K562 (cell line): ENCODE results near the gene PRKAR1B. TPM values are rescaled to one million over a fixed set of nuclear protein-coding genes. Genes with fewer than 3 reads are reported as not detected.

ENCODE experiments used
- ATAC-seq: fragments of 200-7000 bp; cut with Tn5 transposase; 3 replicates; pipeline ENCODE4 v1.9.1; 2020; ENCODE audit warnings: moderate library complexity
- BruUV-seq: library from RNA; stranded (reverse); fragments of 400-500 nt; replicated peaks from 2 replicates; lab custom pipeline; 2021; lab: Mats Ljungman, UMichigan
- CTCF ChIA-PET: fragments of 300-600 bp; formaldehyde crosslinking; extraction: SDS; loops from one replicate; lab custom pipeline; 2021; ENCODE audit warnings: low intra/inter-chr PET ratio; lab: Yijun Ruan, JAX
- POLR2A ChIA-PET: fragments of 300-600, 350-650 bp; sonication (Branson Sonifier 250); formaldehyde crosslinking; extraction: SDS; loops from one replicate; lab custom pipeline; 2021; ENCODE audit warnings: antibody characterized with exemption, inconsistent platforms; lab: Yijun Ruan, JAX
- DNase-seq, 4 experiments: peaks; one replicate each; pipeline versions ENCODE4 v3.0.0 to v3.0.0-alpha.2; 2011 to 2018; ENCODE audit warnings: low spot score in 3 of 4, mixed read lengths in 3 of 4; ENCODE audit errors: extremely low read depth in 1 of 4
- FAIRE-seq: peaks from 2 replicates; lab custom pipeline; 2011; peaks lifted over from hg19 to GRCh38; lab: Jason Lieb, UNC
- H2AFZ ChIP-seq: 2 replicates; pipeline ENCODE4 v1.6.0; 2011; ENCODE audit warnings: low read depth, low read length, control low read depth, inconsistent platforms
- H3K27ac ChIP-seq: fragments of 200-600 bp; 3 replicates; pipeline ENCODE4 v1.8.0; 2011; ENCODE audit warnings: low read depth, mild to moderate bottlenecking, control low read depth, inconsistent platforms, low read length, moderate library complexity, mixed read lengths; ENCODE audit errors: extremely low read depth
- H3K27me3 ChIP-seq, 2 experiments: fragments of 300-600 bp in 1 of 2; 2 replicates in 1 of 2; 3 replicates in 1 of 2; pipeline versions ENCODE4 v1.6.0 to v1.8.0; 2011; ENCODE audit warnings: inconsistent platforms in 2 of 2, low read length in 2 of 2, mild to moderate bottlenecking in 1 of 2, mixed read lengths in 1 of 2, moderate library complexity in 1 of 2; ENCODE audit not compliant: control insufficient read depth in 2 of 2, insufficient read depth in 2 of 2
- H3K36me3 ChIP-seq: fragments of 300-600 bp; 3 replicates; pipeline ENCODE4 v1.8.0; 2011; ENCODE audit warnings: mild to moderate bottlenecking, low read length, inconsistent platforms; ENCODE audit not compliant: control insufficient read depth, insufficient read depth
- H3K4me1 ChIP-seq, 2 experiments: fragments of 200-600 bp in 1 of 2; replicated peaks in 1 of 2; 2 replicates in 1 of 2; 3 replicates in 1 of 2; pipeline versions ENCODE4 v1.5.1 to v1.8.0; 2011; ENCODE audit warnings: inconsistent platforms in 2 of 2, low read length in 2 of 2, mild to moderate bottlenecking in 1 of 2, mixed read lengths in 1 of 2, moderate library complexity in 1 of 2; ENCODE audit not compliant: control insufficient read depth in 2 of 2, insufficient read depth in 2 of 2
- H3K4me2 ChIP-seq: 2 replicates; pipeline ENCODE4 v1.6.1; 2011; ENCODE audit warnings: low read length, control low read depth, inconsistent platforms, mixed read lengths; ENCODE audit not compliant: insufficient read depth
- H3K4me3 ChIP-seq: fragments of 200-600 bp; sonication (generic), shearing (Covaris generic); 2 replicates; pipeline ENCODE4 v1.5.1; 2016; ENCODE audit warnings: control low read depth, inconsistent platforms
- H3K79me2 ChIP-seq: fragments of 200-600 bp; 3 replicates; pipeline ENCODE4 v1.8.0; 2011; ENCODE audit warnings: low read length, inconsistent platforms; ENCODE audit not compliant: control insufficient read depth, insufficient read depth
- H3K9ac ChIP-seq, 2 experiments: 2 replicates each; pipeline versions ENCODE4 v1.6.0 to v1.6.1; 2011; ENCODE audit warnings: low read depth in 2 of 2, low read length in 2 of 2, control low read depth in 1 of 2, inconsistent platforms in 1 of 2, mild to moderate bottlenecking in 1 of 2, mixed read lengths in 1 of 2; ENCODE audit not compliant: insufficient read depth in 1 of 2
- H3K9me1 ChIP-seq: one replicate; pipeline ENCODE4 v1.6.0; 2011; ENCODE audit warnings: inconsistent platforms, mild to moderate bottlenecking, low read length, moderate library complexity; ENCODE audit not compliant: control insufficient read depth, insufficient read depth
- H3K9me3 ChIP-seq: replicated peaks from 2 replicates; pipeline ENCODE4 v1.5.1; 2011; ENCODE audit warnings: low read depth, low read length, inconsistent platforms; ENCODE audit not compliant: control insufficient read depth, insufficient read depth
- H4K20me1 ChIP-seq: replicated peaks from 2 replicates; pipeline ENCODE4 v1.6.1; 2011; ENCODE audit warnings: low read length, inconsistent platforms, mixed read lengths; ENCODE audit not compliant: control insufficient read depth, insufficient read depth
- MAFF ChIP-seq: IDR thresholded peaks from 2 replicates; pipeline ENCODE4 v1.6.1; 2012; ENCODE audit warnings: low read length, improper control_type of control experiment
- NONO ChIP-seq, 2 experiments: fragments of 200-400 bp in 1 of 2; fragments of 450-650 bp in 1 of 2; formaldehyde crosslinking in 1 of 2; IDR thresholded peaks; 2 replicates each; pipeline ENCODE4 v1.6.1; 2017; ENCODE audit warnings: low read depth in 2 of 2, mild to moderate bottlenecking in 2 of 2, moderate library complexity in 2 of 2, low read length in 1 of 2
- NUFIP1 ChIP-seq: fragments of 450-650 bp; IDR thresholded peaks from 2 replicates; pipeline ENCODE4 v1.6.1; 2018; ENCODE audit not compliant: partially characterized antibody
- PCBP2 ChIP-seq: fragments of 200-400 bp; formaldehyde crosslinking; IDR thresholded peaks from 2 replicates; pipeline ENCODE4 v1.6.1; 2018; ENCODE audit warnings: low read length, low read depth, mild to moderate bottlenecking, moderate library complexity; ENCODE audit not compliant: poor library complexity, severe bottlenecking
- RAD21 ChIP-seq, 2 experiments: fragments of 250-450 bp in 1 of 2; fragments of 450-650 bp in 1 of 2; sonication (Bioruptor Pico) in 1 of 2; formaldehyde crosslinking in 1 of 2; IDR thresholded peaks in 1 of 2; conservative IDR thresholded peaks in 1 of 2; 2 replicates each; pipeline versions ENCODE4 v1.4.0 to v1.8.0; 2020 to 2022; ENCODE audit warnings: mild to moderate bottlenecking in 2 of 2, moderate library complexity in 1 of 2
- RBM17 ChIP-seq: fragments of 200-400 bp; formaldehyde crosslinking; IDR thresholded peaks from 2 replicates; pipeline ENCODE4 v1.6.1; 2017; ENCODE audit warnings: low read depth, mild to moderate bottlenecking, low read length, borderline replicate concordance
- TAL1 ChIP-seq: fragments of 450-650 bp; IDR thresholded peaks from 2 replicates; pipeline ENCODE4 v1.6.1; 2016; ENCODE audit warnings: mild to moderate bottlenecking
- ZNF165 ChIP-seq: fragments of 250-450 bp; sonication (Bioruptor Pico); IDR thresholded peaks from 2 replicates; pipeline ENCODE4 v1.4.0; 2020; ENCODE audit warnings: borderline replicate concordance
- ZNF41 ChIP-seq: fragments of 250-450 bp; sonication (Bioruptor Pico); conservative IDR thresholded peaks from 2 replicates; pipeline ENCODE4 v1.4.0; 2020; ENCODE audit warnings: mild to moderate bottlenecking
- ZNF766 ChIP-seq: fragments of 200-800 bp; sonication (Bioruptor generic); conservative IDR thresholded peaks from 2 replicates; pipeline ENCODE4 v1.6.1; 2016; ENCODE audit warnings: missing genetic modification characterization, missing compliant biosample characterization
- WGBS: fragments of 100-300 bp; shearing (Covaris generic); methylation state at CpG from one replicate; pipeline ENCODE4 v1.1.6; 2016; ENCODE audit warnings: low coverage, mixed read lengths; ENCODE audit not compliant: insufficient coverage; ENCODE audit errors: missing lambda C conversion rate; 5-methylcytosine and 5-hydroxymethylcytosine counted together
- in situ Hi-C: fragments of 300-500 bp; cut with MboI; formaldehyde crosslinking; loops from 4 replicates; pipeline ENCODE4 v1.15.0; 2018; ENCODE audit warnings: inconsistent platforms, mixed read lengths
- intact Hi-C: fragments of 100-400 bp; cut with micrococcal nuclease; formaldehyde crosslinking; loops from 2 replicates; pipeline ENCODE4 v1.14.2; 2022
- polyA plus RNA-seq, 8 experiments: library from polyadenylated mRNA; depleted of rRNA in 4 of 8; stranded (reverse) in 5 of 8; unstranded in 3 of 8; fragments of >200 nt; fragmentation: Nextera tagmentation in 2 of 8; fragmentation: Illumina TruSeq in 1 of 8; extraction: Ambion mirVana in 2 of 8; extraction: Trizol in 1 of 8; gene quantifications; 2 replicates each; pipeline versions ENCODE4 v1.2.1 to v1.2.3, GENCODE V29; 2011 to 2014; ENCODE audit warnings: inconsistent platforms in 1 of 8, missing spikeins in 1 of 8
- total RNA-seq, 7 experiments: library from RNA; depleted of rRNA in 6 of 7; stranded (reverse); fragments of >200 nt in 6 of 7; fragmentation: Illumina TruSeq in 2 of 7; extraction: Trizol in 2 of 7; gene quantifications; 2 replicates each; pipeline versions ENCODE4 v1.2.1 to v1.2.3, GENCODE V29; 2011 to 2021; ENCODE audit warnings: low replicate concordance in 1 of 7
- TF ChIP-seq, protein P1 (sequence below): fragments of 450-650 bp; IDR thresholded peaks from 2 replicates; pipeline ENCODE4 v1.6.1; 2016; ENCODE audit warnings: low read depth

PRKAR1B gene
- total and polyA plus RNA-seq, 9 of the 15 experiments (the other 6 are each of a cell fraction or from before 2014, with no cell fraction given), result 0.99 to 30.5 (median 12.7) TPM

DNA sequence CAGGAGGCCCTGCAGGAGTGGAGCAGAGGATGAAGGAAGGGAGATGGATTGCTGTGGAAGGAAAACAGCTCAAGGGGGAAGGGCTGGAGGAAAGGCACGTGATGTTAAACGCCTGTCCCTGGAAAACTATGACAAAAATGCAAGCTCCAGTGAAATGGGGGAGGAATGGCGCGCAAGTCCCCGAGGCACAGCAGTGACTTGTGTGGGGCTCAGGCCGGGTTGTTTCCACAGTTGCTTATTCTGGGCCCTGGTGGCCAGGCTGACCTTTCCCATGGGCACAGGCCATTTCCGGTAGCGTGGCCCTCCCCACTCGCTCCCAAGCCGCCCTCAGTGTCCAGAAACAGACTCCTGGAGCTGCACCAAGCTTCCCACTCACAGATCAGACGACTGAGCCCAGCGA lies 139.3 kb downstream of the PRKAR1B start:
- Histone ChIP-seq H3K4me1 (peaks cover 22 to 58% of the 10 kb centered on the region in 2 experiments), H3K4me2 (no peak overlapping the region), H4K20me1 (no peaks in the 10 kb centered on the region), H3K4me3 (no peak overlapping the region), H3K79me2 (peaks cover 10% of the 10 kb centered on the region; the same call in 2 of the 3 replicates), H2AFZ (no peak overlapping the region), H3K9me1 (peaks cover 5% of the 10 kb centered on the region), H3K27ac (no peak overlapping the region), H3K27me3 (no peaks in the 10 kb centered on the region), H3K9me3 (peaks cover 10% of the 10 kb centered on the region; the same call in 1 of the 2 replicates), H3K9ac (no peak overlapping the region), H3K36me3 (peaks cover 41% of the 10 kb centered on the region)
- FAIRE-seq (no peak), DNase-seq (no peak), ATAC-seq (no peak)
- in situ Hi-C loops, result no loop called here
- ChIA-PET CTCF (no interaction called here), POLR2A (interaction anchor here (0.7 kb wide), 1 partner anchor 19 kb away, joined by 3 read pairs; no protein-coding TSS in a partner anchor)
- intact Hi-C loops, result no loop called here
- no TSS peak for BruUV-seq
- WGBS, result 93% methylated on average over 10 of the region's 12 CpGs
- TF ChIP-seq NONO (IDR thresholded peaks at IDR 0.05; ENCODE audit: low read depth in 2 of 2, low read length in 1 of 2) (no peak), PCBP2 (no peak), ZNF41 (no peak), MAFF (no peak), ZNF766 (CRISPR knock-in tag) (no peak), ZNF165 (no peak), RAD21 (CRISPR knock-in tag; conservative IDR thresholded peaks at IDR 0.05 in 1 of 2, IDR thresholded peaks at IDR 0.05 in 1 of 2) (no peak), TAL1 (no peak), NUFIP1 (no peak), RBM17 (no peak)
- TF ChIP-seq, protein P1, sequence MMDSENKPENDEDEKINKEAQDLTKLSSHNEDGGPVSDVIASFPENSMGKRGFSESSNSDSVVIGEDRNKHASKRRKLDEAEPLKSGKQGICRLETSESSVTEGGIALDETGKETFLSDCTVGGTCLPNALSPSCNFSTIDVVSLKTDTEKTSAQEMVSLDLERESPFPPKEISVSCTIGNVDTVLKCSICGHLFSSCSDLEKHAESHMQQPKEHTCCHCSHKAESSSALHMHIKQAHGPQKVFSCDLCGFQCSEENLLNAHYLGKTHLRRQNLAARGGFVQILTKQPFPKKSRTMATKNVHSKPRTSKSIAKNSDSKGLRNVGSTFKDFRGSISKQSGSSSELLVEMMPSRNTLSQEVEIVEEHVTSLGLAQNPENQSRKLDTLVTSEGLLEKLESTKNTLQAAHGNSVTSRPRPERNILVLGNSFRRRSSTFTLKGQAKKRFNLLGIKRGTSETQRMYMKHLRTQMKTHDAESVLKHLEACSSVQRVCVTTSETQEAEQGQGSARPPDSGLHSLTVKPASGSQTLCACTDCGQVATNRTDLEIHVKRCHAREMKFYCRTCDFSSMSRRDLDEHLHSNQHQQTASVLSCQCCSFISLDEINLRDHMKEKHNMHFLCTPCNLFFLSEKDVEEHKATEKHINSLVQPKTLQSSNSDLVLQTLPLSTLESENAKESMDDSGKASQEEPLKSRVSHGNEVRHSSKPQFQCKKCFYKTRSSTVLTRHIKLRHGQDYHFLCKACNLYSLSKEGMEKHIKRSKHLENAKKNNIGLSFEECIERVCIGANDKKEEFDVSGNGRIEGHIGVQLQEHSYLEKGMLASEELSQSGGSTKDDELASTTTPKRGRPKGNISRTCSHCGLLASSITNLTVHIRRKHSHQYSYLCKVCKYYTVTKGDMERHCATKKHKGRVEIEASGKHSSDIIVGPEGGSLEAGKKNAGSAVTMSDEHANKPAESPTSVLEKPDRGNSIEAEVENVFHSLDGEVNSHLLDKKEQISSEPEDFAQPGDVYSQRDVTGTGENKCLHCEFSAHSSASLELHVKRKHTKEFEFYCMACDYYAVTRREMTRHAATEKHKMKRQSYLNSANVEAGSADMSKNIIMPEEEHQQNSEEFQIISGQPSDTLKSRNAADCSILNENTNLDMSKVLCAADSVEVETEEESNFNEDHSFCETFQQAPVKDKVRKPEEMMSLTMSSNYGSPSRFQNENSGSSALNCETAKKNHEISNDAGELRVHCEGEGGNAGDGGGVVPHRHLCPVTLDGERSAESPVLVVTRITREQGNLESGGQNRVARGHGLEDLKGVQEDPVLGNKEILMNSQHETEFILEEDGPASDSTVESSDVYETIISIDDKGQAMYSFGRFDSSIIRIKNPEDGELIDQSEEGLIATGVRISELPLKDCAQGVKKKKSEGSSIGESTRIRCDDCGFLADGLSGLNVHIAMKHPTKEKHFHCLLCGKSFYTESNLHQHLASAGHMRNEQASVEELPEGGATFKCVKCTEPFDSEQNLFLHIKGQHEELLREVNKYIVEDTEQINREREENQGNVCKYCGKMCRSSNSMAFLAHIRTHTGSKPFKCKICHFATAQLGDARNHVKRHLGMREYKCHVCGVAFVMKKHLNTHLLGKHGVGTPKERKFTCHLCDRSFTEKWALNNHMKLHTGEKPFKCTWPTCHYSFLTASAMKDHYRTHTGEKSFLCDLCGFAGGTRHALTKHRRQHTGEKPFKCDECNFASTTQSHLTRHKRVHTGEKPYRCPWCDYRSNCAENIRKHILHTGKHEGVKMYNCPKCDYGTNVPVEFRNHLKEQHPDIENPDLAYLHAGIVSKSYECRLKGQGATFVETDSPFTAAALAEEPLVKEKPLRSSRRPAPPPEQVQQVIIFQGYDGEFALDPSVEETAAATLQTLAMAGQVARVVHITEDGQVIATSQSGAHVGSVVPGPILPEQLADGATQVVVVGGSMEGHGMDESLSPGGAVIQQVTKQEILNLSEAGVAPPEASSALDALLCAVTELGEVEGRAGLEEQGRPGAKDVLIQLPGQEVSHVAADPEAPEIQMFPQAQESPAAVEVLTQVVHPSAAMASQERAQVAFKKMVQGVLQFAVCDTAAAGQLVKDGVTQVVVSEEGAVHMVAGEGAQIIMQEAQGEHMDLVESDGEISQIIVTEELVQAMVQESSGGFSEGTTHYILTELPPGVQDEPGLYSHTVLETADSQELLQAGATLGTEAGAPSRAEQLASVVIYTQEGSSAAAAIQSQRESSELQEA, result no peak
